Stimulated activated CD4-positive, alpha-beta T cell treated with anti-CD3 and anti-CD28 coated beads, Interleukin-1b, Interleukin-23, amount 100 ng/mL, for 24 hours (primary cell): ENCODE results near the gene NAXD.
"Not testable (repeated sequence)": the region's sequence is repeated elsewhere in the genome, so short reads cannot be mapped to it uniquely, and the experiment has no call there.

ENCODE experiments used
- DNase-seq, 4 experiments: peaks; one replicate each; pipeline ENCODE4 v3.0.0-alpha.2; 2020; ENCODE audit warnings: low read depth in 4 of 4, low spot score in 1 of 4

NAXD gene

DNA sequence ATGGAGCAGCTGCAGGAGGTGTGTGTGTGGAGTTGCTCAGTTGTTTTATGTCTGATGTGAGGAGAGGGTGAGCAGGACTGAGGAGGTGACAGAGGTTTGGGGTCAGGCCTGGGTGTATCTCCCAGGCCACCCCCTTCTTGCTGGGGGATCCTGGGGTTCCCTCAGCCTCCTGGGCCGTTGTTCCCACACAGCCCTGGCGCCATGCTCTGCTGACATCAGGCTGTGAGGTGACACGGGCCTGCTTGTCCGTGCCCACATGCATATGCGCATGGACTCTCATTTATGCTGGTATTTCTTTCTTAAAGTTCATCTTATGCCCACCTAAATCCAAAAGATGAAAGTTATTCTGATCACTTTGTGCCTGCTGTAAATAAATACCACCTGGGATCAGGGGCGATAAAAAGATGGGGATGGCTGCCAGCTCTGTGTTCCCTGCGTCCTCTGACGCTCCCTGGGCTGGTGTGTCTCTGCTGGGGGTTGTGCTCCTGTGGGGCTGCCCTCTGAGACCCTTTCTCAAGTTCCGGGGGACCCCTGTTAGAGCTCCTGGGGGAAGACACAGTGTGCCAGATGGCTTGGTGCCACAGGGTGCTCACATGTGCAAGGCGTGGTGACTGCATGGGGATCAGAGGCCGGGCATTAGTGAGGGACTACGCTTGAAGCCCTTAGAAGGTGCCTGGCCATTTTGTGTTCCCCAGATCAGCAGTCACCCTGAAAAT lies 12.6 kb downstream of the NAXD start:
- DNase-seq = no peak

DNA sequence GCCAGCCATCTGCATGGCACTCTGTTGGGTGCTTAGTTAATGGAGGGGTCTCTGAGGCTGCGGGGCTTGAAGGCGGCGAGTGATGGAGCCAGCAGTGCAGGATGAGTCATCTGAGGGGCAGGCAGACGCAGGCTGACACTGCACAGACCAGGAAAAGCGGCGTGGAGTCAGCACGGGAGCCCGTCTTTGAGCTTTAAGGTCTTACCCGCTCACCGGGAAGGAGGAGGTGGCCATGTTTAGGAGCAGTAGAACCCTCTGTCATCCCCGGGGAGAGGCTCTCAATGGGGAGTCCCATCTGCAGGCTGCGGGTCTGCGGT lies 13.1 kb downstream of the NAXD start:
- DNase-seq = no peak

DNA sequence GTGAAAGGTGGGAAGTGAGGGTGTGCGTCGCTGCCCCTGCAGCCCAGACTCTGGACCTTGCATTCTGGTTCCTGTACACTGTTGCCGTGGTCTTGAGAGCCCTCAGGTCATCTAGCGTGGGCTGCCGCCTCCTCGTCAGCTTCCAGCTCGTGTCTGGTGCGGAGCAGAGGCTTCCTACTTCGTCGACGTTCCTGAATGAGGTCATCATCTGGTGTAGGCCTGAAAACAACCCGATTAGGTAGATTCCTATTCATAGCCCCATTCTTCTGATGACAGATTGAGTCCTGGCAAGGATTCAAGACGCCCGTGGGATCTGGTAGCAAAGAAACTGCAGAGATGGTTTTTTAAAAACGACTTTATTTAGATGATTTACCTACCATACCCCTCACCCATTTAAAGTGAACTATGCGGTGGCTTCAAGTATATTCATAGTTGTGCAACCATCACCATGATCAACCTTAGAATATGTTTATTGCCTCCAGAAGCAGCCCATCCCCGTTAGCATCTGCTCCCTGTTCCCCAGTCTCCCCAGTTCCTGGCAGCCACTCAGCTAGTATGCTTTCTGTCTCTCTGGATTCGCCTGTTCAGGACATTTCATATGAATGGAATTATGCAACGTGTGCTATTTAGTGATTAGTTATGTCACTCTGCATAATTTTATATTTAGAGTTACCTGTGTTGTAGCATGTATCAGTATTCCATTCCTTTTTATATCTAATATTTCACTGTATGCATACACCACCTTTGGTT lies 13.8 kb downstream of the NAXD start:
- no peak for DNase-seq

- DNase-seq = no peak
Measured at GRCh38 chr13:110629735-110630134, 14.4 kb downstream of the NAXD start.

DNA sequence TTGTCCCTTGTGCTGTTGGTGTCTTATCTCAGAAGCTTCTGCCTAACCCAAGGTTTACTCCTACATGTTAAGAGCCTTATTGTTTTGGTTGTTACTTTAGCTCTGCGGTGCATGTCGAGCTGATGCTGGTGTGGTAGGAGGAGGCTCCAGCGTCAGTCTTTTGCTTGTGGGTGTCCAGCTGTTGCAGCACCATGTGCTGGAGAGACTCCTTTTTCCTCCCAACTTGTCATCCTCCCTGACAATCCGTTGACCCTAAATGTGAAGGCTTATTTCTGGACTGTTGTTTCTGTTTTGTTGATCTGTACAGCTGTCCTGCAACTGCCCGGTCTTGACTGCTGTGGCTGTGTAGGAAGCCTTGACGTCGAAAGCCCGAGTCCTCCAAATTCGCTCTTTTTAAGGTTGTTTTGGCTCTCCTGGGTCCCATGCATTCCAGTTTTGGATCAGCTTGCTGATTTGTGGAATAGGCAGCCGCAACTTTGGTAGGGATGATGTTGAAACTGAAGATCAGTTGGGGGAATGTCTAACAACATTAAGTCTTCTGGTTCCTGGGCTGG lies 15.3 kb downstream of the NAXD start:
- no peak for DNase-seq

DNA sequence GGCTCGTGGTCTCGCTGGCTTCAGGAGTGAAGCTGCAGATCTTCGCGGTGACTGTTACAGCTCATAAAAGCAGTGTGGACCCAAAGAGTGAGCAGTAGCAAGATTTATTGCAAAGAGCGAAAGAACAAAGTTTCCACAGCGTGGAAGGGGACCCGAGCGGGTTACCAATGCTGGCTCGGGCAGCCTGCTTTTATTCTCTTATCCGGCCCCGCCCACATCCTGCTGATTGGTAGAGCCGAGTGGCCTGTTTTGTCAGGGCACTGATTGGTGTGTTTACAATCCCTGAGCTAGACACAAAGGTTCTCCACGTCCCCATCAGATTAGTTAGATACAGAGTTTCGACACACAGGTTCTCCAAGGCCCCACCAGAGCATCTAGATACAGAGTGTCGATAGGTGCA lies 16.9 kb downstream of the NAXD start:
- not testable (repeated sequence) for DNase-seq

DNA sequence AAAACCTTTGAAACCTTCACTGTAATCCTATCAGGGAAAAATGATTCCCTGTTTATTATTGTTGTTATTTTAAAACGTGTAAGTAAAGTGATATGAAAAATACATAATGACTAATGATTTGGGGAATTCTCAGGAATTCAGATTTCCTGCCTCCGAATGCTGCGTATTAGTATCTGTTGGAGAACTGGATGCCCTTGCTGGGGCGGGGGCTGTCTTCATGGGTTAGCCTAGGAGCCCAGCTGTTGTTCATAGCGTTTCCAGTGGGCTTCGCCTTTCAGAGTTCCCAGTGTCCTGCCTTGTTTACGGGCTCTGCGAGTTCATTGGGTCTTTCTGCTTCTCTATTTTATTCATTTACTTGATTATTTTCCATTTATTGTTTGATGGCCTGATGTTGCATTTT lies 18.4 kb downstream of the NAXD start:
- DNase-seq = no peak

- DNase-seq = no peak
Measured at GRCh38 chr13:110634558-110634957, 19.2 kb downstream of the NAXD start.

- DNase-seq = no peak
Measured at GRCh38 chr13:110635405-110636002, 20.2 kb downstream of the NAXD start.

DNA sequence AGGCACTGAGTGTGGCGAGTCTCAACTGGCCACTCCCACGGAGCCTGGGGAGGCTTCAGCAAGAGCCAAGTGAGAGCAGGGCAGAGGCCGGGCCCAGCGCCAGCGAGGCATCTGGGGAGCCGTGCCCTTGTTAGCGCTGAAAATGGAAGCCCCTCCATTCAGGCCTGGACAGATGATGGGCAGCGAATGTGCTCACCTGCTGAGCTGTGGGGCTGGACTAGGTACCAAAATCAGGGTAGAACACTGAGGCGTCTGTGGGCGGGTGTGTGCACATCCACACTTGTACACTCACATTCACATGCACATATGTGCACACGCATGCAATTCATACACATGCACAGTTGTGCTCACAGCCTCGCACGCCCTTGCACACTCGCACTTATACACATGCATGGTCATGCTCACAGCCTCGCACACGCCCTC lies 20.7 kb downstream of the NAXD start:
- DNase-seq = no peak

DNA sequence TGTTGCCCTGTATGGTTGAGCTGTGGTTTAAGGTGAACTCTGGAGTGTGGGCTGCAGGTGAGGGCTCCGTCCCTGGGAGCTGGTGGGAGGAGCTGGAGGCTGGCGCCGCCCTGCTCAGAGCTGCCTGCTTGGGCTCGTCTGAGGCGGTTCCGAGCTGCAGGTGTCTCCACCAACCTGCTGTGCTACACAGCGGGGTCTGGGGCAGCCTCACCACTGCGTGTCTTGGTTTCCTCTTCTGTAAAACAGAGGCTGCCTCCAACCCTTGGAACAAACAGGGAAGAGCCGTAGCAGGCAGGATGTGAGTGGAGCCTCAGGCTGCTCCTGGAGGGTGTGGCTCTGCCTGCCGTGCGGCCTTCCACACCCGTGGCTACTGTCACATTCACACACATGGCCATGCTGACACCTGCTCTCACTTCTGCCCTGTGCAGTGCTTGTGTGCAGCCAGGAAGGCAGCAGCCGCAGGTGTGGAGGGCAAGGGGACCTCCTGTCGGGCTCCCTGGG lies 21.4 kb downstream of the NAXD start:
- no peak for DNase-seq

- DNase-seq = no peak
Measured at GRCh38 chr13:110637275-110637674, 21.9 kb downstream of the NAXD start.

- no peak for DNase-seq
Measured at GRCh38 chr13:110637747-110638146, 22.4 kb downstream of the NAXD start.

DNA sequence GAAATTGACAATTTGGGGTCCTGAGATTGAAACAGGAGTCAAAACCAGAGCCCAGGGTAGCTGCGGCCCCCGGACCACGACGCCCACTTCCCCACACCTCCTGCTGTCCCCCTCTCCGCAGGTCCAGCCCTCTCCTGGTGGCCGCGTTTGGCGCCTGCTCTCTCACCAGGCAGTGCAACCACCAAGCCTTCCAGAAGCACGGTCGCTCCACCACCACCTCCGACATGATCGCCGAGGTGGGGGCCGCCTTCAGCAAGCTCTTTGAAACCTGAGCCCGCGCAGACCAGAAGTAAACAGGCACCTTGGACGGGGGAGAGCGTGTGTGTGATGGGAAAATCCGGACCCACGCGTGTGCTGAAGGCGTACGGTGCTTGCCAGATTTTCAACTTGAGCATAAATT lies 22.9 kb downstream of the NAXD start:
- no peak for DNase-seq

DNA sequence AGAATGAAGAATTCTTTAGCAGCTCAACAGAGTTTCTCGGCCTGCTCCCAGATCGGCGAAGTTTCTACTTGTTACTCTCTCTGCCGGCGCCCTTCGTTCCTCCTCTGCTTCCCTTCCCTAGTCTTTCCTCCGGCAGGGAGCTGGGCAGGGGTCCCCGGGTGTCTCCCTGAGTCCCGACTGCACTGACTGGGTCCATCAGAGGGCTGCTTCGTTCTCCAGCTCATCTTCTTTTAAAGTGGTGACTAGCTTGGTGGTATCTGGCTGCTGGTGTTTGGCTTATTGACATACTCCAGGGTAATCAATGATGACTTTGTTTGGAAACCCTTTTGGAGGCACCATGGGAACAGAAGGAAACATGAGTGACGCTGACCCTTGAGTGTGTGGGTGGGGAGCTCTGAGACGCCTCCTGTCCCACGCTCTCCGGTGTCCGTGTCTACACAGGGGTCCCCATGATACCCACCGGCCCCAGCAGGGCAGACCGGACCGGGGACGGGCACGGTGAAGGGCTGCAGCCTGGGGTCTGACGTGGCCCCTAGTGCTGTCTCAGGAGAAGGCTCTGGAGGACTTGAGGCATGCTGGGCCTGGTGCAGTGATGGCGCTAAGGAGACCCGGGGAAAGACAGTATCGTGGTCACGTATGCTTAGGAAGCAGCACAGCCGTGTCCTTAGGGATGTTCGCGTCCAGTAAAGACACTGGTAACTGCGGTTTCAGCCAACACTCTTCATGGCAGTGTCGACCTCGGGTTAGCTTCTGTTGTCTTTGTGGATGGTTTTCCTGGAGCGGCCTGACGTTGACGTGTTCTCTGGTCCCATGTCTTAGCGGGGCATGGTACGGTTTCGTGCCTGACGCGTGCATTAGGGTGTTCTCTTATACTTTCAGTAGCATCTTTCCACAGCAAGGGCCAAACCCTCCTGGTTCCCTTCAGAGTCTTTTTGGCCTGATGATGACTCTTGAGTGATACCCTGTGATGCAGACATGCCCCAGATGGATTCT lies 23.8 kb downstream of the NAXD start:
- DNase-seq = no peak

DNA sequence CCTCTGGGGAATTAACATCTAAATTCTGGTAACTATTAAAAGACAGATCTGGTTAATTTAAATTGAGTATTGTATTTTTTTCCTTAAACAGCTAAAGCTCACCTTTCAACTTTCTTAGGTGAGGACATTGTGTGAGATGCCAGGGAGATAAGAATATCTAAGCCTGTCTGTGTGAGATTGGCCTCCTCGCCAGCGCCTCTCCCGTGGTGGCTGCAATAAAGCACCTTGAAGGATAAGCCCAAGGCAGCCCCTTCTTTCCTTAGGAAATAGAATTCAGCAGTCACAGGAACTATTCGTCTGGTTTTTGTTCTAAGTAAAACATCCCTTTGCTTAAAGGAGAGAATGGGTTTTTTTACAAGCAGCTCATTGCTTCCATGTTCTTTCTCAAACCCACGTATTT lies 24.6 kb downstream of the NAXD start:
- no peak for DNase-seq

- no peak for DNase-seq
Measured at GRCh38 chr13:110640591-110641029, 25.3 kb downstream of the NAXD start.

GRCh38 chr13:110641055-110642015 lies 26.0 kb downstream of the NAXD start:
- DNase-seq = no peak

DNA sequence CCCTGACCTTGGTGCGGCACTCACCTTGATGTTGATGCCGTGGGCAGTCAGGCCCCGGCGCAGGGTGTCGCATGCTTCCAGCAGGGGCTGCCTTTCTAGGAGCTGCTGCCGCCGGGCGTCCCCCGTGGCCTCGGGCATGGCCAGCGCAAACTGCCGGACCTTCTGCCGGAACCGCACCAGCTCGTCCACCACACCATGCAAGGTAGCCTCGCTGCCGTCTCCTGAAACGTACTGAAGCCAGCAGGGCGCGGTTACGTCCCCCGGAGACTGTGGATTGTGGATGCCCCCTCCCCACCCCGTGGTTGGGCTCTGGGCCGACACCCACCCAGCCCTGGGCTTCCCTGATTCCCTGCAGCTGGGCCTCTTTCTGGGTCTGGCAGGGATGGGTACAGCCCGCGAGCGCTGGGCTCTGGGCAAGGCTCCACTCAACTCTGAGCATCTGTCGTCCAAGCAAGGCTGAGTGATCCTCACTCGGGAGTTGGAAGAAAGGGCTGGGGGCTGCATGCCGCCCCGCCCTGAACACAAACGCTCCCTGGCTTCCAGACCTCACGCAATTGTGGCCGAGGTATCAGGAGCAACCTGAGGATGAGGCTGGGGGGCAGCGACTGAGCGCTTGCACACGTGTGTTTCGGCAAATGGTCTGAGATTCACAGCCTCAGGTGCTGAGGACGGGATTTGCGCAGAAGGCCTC lies 27.1 kb downstream of the NAXD start:
- DNase-seq = no peak
